ENCODE results near the gene IGFL3. TPM values are rescaled to one million over a fixed set of nuclear protein-coding genes. Genes with fewer than 3 reads are reported as not detected.

Gene IGFL3
- total RNA-seq, 1 experiment from 2014 or later: not detected

DNA sequence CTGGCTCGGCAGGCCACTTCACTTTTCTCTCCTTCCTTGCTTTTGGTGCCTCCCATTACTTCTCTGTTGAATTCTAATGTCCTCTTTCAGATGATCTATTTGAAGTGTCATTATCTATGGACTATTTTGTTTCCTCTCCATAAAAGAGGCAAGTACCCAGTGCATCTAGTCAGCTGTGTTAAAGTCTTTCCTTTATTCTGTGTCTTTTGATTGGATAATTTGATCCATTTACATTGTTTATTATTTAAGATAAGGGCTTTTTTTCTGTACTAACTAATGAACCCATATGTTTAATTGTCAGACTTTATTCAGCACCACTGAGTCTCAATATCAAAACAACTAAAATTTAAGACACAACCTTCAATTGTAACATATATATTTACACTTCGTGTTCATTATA lies 36.4 kb downstream of the IGFL3 start:
- Histone ChIP-seq H3K56ac (ENCODE audit: insufficient read length, low read depth, low read length) (no peak overlapping the region), H3K18ac (ENCODE audit: insufficient read length, low read depth, low read length) (no peak overlapping the region), H3K14ac (ENCODE audit: insufficient read depth, low read length) (no peak overlapping the region), H4K5ac (ENCODE audit: insufficient read length, low read depth, low read length) (no peak overlapping the region), H3K27ac (ENCODE audit: insufficient read length, low read depth, low read length) (no peak overlapping the region), H3K9me3 (ENCODE audit: control insufficient read depth, low read depth, low read length) (no peaks in the 10 kb centered on the region), H3K27me3 (ENCODE audit: insufficient read depth, low read length) (no peaks in the 10 kb centered on the region), H4K20me1 (ENCODE audit: control insufficient read depth, insufficient read depth, insufficient read length) (no peaks in the 10 kb centered on the region), H2AFZ (ENCODE audit: low read length) (no peak overlapping the region), H3T11ph (ENCODE audit: low read length) (no peak overlapping the region), H3K9ac (ENCODE audit: extremely low read depth, insufficient read length, low read length) (no peak overlapping the region), H2BK12ac (ENCODE audit: insufficient read length, low read depth, low read length) (no peak overlapping the region), H2BK5ac (ENCODE audit: insufficient read length, low read length) (no peak overlapping the region), H4K91ac (ENCODE audit: insufficient read length, low read depth, low read length) (no peak overlapping the region), H4K8ac (replicated peaks; ENCODE audit: insufficient read length, low read depth, low read length) (no peak overlapping the region), H3K79me2 (ENCODE audit: insufficient read depth, low read length) (no peaks in the 10 kb centered on the region), H3K23ac (ENCODE audit: insufficient read length, low read depth, low read length) (no peak overlapping the region), H3K4ac (ENCODE audit: low read depth, low read length) (no peak overlapping the region), H3K4me1 (ENCODE audit: insufficient read depth, low read length) (no peaks in the 10 kb centered on the region), H2BK120ac (ENCODE audit: low read depth, low read length, poor library complexity, severe bottlenecking) (no peak overlapping the region), H2AK5ac (ENCODE audit: insufficient read length, low read length) (no peak overlapping the region), H2BK15ac (ENCODE audit: low read depth, low read length) (no peak overlapping the region), H3K23me2 (ENCODE audit: insufficient read length, low read depth, low read length, poor library complexity, severe bottlenecking) (no peaks in the 10 kb centered on the region), H3K4me2 (ENCODE audit: insufficient read depth, insufficient read length, low read length) (no peak overlapping the region), H2BK20ac (ENCODE audit: low read depth, low read length, poor library complexity, severe bottlenecking) (no peak overlapping the region), H3K79me1 (ENCODE audit: insufficient read depth, low read depth, low read length, poor library complexity, severe bottlenecking) (no peaks in the 10 kb centered on the region)
- Mint-ChIP-seq H3K4me3 (no peak overlapping the region), H3K27me3 (ENCODE audit: low read depth) (peaks cover 7% of the 10 kb centered on the region), H3K9me3 (peaks cover 7 to 16% of the 10 kb centered on the region in 2 experiments; a peak in 4 of 5 replicates), H3K36me3 (ENCODE audit: insufficient read depth in 1 of 3, low read depth in 3 of 3) (no peaks in the 10 kb centered on the region; a peak in 4 of 7 replicates), H3K27ac (no peak overlapping the region), H3K4me1 (no peaks in the 10 kb centered on the region)
- TF ChIP-seq, protein P1, sequence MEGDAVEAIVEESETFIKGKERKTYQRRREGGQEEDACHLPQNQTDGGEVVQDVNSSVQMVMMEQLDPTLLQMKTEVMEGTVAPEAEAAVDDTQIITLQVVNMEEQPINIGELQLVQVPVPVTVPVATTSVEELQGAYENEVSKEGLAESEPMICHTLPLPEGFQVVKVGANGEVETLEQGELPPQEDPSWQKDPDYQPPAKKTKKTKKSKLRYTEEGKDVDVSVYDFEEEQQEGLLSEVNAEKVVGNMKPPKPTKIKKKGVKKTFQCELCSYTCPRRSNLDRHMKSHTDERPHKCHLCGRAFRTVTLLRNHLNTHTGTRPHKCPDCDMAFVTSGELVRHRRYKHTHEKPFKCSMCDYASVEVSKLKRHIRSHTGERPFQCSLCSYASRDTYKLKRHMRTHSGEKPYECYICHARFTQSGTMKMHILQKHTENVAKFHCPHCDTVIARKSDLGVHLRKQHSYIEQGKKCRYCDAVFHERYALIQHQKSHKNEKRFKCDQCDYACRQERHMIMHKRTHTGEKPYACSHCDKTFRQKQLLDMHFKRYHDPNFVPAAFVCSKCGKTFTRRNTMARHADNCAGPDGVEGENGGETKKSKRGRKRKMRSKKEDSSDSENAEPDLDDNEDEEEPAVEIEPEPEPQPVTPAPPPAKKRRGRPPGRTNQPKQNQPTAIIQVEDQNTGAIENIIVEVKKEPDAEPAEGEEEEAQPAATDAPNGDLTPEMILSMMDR (conservative IDR thresholded peaks at IDR 0.05): no peak
- DNase-seq: no peak
- WGBS (ENCODE audit: extremely low coverage, insufficient read length, low lambda C conversion rate): no CpG with 5 or more reads among the region's 2 CpGs

Data from H9 (cell line).